HL-60 (cell line): ENCODE data around the gene ZNF627.
"Not testable (repeated sequence)": the region's sequence is repeated elsewhere in the genome, so short reads cannot be mapped to it uniquely, and the experiment has no call there.

Experiments used
- POLR2AphosphoS5 ChIP-seq: IDR thresholded peaks from 2 replicates; pipeline ENCODE4 v1.6.1; 2012; ENCODE audit warnings: low read depth
- TF ChIP-seq, protein P1 (sequence below): IDR thresholded peaks from one replicate; pipeline ENCODE4 v1.5.1; 2011; ENCODE audit warnings: low read length, control low read depth, inconsistent platforms; ENCODE audit not compliant: insufficient read depth
- TF ChIP-seq, protein P2 (sequence below): IDR thresholded peaks from 2 replicates; pipeline ENCODE4 v1.6.1; 2012; ENCODE audit warnings: low read depth; ENCODE audit not compliant: insufficient replicate concordance

DNA sequence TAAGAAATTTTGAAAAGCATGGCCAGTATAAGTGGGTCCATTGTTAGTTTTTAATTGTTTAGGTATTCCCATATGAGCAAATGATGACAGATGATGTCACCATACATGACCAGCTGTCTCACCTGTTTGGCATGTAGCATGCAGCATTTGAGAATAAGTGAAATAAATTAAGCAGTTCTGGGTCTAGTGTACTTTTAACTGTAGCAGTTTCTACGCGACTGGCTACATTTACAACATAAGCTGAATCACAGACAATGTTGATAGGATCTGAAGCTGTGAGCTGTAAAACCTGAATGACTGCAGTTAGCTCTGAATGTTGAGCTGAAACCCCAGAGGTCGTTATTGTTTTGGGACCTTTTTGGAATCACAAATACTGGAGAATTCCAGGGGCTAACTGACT lies 25.1 kb downstream of the ZNF627 start:
- TF ChIP-seq, protein P1, sequence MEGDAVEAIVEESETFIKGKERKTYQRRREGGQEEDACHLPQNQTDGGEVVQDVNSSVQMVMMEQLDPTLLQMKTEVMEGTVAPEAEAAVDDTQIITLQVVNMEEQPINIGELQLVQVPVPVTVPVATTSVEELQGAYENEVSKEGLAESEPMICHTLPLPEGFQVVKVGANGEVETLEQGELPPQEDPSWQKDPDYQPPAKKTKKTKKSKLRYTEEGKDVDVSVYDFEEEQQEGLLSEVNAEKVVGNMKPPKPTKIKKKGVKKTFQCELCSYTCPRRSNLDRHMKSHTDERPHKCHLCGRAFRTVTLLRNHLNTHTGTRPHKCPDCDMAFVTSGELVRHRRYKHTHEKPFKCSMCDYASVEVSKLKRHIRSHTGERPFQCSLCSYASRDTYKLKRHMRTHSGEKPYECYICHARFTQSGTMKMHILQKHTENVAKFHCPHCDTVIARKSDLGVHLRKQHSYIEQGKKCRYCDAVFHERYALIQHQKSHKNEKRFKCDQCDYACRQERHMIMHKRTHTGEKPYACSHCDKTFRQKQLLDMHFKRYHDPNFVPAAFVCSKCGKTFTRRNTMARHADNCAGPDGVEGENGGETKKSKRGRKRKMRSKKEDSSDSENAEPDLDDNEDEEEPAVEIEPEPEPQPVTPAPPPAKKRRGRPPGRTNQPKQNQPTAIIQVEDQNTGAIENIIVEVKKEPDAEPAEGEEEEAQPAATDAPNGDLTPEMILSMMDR: not testable (repeated sequence)
- TF ChIP-seq, protein P2, sequence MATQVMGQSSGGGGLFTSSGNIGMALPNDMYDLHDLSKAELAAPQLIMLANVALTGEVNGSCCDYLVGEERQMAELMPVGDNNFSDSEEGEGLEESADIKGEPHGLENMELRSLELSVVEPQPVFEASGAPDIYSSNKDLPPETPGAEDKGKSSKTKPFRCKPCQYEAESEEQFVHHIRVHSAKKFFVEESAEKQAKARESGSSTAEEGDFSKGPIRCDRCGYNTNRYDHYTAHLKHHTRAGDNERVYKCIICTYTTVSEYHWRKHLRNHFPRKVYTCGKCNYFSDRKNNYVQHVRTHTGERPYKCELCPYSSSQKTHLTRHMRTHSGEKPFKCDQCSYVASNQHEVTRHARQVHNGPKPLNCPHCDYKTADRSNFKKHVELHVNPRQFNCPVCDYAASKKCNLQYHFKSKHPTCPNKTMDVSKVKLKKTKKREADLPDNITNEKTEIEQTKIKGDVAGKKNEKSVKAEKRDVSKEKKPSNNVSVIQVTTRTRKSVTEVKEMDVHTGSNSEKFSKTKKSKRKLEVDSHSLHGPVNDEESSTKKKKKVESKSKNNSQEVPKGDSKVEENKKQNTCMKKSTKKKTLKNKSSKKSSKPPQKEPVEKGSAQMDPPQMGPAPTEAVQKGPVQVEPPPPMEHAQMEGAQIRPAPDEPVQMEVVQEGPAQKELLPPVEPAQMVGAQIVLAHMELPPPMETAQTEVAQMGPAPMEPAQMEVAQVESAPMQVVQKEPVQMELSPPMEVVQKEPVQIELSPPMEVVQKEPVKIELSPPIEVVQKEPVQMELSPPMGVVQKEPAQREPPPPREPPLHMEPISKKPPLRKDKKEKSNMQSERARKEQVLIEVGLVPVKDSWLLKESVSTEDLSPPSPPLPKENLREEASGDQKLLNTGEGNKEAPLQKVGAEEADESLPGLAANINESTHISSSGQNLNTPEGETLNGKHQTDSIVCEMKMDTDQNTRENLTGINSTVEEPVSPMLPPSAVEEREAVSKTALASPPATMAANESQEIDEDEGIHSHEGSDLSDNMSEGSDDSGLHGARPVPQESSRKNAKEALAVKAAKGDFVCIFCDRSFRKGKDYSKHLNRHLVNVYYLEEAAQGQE: not testable (repeated sequence)
- not testable (repeated sequence) for TF ChIP-seq POLR2AphosphoS5
